CD4-positive, alpha-beta T cell treated with Interleukin-6 at 100 ng/mL for 8 hours (primary cell): Measurements from ENCODE around the gene NCAPD3.
"Not testable (repeated sequence)": the region's sequence is repeated elsewhere in the genome, so short reads cannot be mapped to it uniquely, and the experiment has no call there.

Experiments
- DNase-seq: peaks from one replicate; pipeline ENCODE4 v3.0.0-alpha.2; 2020; ENCODE audit warnings: mixed read lengths, low spot score

NCAPD3 gene

DNA sequence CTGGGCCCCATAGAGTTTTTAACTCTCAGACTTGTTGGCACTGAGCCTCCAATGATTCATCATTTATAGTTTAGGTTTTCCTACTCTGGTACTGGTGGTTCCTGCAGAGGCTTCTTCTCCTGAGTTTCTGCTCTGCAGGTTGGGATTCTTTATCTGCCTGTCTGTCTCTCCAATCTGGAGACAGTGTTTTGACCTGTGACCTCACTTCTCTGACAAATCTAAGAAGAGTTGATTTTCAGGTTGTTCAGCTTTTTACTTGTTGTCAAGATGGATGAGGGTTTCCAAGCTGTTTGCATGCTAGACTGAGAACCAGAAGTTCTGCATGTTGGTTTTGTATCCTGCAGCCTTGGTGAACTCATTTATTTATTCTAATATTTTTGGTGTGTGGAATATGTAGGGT lies 91.0 kb downstream of the NCAPD3 start:
- DNase-seq = no peak

DNA sequence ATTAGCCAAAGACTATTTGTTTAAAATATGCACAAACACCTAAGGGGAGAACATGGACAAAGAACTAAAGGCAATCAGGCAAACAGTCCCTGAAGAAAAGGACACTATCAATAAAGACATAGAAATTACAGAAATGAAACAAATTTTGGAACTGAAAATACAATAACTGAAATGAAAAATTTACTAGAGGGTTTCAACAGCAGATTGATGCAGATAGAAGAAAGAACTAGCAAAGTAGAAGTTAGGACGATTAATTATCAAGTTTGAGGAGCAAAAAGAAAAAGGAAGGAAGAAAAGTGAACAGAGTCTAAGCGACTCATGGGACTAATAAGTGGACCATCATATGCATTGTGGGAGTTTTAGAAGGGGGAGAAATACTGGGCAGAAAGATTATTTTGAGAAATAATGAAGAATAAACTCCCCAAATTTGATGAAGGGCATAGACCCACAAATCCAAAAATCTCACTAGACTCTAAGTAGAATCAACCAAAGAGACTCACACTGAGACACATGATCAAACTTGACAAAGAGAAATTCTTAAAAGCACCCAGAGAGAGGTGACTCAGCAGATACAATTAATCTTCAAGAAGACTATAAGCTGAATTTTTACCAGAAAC lies 92.0 kb downstream of the NCAPD3 start:
- DNase-seq = no peak

DNA sequence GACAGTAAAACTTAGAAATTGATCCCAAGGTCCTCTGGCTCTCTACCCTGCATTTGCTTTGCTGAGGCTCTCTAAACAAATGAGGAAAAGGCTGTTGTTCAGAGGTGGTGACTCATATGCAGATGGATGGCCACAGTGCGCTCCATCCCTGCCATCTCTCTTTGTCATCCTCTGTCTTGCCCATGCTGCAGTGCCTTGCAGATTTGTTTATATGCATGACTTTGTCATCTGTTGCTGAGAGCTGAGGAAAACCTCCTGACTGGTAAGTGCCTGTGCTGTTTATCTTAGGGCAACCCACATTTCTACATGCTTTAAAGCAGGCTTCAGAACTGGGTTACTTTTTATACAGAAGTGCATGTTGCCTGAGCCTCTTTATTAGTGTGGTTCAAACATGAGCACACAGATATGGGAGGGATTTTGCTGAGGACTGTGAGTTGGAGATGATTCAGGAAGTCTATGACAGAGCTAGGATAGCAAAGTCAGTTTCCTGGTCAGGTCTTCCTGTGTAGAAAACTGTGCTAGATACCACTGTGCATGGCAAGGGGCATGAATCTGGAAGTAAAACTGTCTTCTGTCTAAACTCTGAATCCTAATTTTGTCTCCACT lies 97.4 kb downstream of the NCAPD3 start:
- no peak for DNase-seq

DNA sequence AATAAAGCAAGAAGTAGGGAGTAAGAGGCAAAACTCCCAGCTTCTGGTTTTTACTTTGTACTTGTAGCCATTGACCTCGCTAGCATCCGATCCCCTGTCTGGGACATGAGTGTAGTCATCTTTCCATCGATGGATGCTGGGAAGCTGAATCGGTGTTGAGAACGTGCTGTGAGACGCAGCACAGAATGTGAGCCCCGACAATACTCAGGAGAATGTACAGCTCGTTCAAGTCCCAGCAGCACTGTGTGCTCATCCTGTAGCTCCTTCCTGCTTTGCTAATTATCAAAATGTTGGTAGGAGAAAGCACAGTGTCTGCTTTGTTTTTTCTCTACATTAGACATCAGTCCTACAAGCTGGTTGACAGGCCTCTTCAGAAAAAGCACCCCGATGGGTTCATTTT lies 98.3 kb downstream of the NCAPD3 start:
- DNase-seq = no peak

DNA sequence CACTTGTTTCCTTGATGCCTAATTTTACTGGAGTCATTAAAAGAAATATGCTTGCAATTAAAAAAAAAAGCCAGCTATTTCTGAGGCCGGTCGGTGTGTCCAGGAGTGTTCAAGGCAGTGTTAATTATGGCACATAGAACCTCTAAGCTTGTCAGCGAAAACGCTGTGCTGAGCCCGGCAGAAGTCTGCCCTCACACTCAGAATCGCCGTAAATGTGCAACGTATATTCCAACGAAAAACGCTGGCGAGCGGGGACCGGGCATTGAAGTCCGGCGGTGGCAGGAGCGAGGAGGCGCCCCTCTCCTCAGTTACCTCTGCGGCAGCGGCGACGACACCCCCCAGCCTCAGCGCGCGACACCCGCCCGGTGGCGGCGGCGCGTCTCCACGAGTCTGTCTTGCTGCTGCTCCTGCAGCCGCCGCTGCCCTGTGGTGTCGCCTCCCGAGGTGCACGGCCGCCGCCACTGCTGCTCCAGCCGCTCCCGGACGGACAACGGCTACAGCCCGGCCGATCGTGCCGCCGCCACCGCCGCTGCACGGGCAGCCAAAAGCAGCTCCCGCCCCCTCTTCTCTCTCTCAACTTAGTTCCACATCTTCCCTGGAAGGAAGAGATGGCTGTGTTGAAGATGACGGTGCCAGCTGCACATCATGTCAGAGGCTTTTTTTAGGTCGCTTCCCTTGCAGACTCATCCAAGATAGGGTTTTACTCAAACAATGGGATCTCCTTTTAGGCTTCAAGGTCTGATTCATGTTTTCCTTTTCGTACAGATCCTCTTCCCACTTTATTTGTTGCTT lies 98.9 kb downstream of the NCAPD3 start:
- DNase-seq = no peak

DNA sequence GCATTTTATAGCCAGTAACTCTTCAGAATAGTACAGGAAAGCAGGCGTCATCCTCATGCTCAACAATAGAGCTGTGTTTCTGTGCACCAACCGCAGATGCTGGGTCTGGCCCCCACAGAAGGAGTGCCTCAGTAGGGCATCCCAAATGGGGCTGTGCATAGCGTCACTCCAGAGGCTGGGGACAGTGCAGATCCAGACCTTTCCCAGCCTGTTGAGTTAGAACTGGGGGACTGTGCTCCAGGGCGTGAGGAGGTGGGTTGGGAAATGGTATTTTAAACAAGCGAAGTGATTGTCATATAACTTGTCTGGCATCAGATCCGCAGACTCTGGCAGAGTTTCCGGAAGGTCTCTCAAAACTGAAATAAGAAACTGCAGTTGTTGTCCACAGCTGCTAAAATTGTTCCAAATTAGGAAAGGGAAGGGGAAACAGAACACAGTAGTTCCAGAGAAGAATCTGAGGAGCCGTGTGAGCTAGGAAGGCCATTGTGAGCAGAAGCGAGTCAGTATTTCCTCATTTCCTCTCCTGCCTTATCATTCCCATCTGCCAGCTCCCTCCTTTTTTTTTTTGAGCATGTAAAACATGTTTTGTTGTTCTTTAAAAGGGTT lies 102.7 kb downstream of the NCAPD3 start:
- no peak for DNase-seq

DNA sequence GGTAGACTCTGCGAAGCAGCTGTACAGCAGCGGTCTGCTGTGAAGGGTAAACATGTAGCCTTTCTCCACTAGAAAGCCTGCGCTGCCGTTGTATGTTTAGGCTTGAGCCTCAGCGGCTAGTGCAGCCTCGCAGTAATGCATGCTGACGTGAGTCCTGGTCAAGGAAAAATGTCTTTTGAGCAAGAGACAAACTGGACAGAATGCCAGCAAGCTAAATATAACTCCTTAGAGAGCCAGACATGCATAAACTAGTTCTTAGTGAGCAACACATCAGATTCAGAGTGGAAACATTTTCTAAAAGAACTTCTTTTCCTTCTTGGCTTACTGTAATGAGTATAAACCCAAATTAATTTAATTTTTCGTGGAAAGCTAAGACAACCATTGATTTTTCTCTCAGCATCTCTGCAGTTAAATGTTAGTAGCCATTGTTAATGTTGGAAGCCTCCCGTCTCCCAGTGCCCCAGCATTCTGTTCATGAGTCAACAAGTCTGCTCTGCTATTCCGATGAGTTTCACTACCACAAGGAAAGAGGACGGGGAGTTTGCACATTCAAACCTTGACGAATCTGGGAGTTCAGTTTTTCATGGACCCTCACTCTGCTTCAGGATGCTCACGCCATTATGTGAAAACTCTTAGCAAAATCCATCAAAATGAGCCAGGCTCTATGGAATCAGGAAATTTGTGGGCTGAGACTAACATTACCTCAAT lies 103.5 kb downstream of the NCAPD3 start:
- no peak for DNase-seq

DNA sequence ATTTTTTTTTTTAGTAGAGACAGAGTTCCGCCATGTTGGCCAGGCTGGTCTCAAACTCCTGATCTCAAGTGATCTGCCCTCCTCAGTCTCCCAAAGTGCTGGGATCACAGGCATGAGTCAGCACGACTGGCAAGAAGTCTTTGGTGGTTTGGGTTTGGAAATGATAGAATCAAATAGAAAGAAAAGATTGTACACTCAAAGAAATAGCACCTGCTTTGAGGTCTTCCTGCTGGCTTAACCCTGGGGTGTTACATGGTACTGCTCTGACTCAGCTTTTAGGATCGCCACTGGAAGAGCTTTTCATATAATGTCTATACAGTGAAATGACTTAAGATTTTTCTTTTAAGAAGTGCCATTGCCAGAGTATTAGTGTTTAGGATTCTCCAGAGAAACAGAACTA lies 104.7 kb downstream of the NCAPD3 start:
- DNase-seq = no peak

DNA sequence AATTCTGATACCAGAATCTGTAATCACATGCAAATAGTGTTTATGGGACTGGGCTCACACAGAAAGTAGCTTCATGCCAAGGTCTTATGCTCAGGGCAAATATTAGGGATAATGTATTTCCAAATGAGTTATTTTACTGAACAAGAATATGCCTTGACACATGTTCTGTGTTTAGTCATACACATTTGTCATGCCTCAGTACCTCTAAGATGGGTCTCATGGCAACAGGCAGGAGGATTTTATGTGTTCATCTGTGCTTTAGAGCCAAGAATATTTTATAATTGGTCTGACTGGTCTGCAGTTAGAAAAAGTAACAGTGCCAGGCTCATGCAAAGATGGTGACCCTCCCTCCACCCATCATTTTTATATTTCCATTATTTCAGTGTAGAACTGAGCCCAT lies 105.8 kb downstream of the NCAPD3 start:
- no peak for DNase-seq

DNA sequence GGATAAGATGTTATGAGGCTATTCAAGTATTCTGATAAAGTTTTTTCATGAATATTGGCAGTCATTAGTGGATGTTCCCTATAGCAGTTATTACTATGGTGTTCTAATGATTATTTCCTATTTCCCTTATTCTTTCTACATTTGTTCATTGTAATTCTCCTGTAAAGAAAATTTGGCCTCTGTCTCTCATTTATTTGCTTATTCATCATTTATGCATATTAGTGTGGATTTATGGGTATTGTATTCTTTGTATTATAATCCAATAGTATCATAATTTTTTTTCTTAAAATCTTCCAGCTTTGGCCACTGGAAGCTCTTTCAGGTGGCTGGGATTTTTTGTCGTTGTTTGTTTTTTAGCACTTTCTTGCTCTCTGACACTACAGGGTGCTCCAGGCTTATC lies 107.6 kb downstream of the NCAPD3 start:
- DNase-seq = no peak

DNA sequence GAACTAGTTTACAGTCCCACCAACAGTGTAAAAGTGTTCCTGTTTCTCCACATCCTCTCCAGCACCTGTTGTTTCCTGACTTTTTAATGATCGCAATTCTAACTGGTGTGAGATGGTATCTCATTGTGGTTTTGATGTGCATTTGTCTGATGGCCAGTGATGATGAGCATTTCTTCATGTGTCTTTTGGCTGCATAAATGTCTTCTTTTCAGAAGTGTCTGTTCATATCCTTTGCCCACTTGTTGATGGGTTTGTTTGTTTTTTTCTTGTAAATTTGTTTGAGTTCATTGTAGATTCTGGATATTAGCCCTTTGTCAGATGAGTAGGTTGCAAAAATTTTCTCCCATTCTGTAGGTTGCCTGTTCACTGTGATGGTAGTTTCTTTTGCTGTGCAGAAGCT lies 110.0 kb downstream of the NCAPD3 start:
- not testable (repeated sequence) for DNase-seq

DNA sequence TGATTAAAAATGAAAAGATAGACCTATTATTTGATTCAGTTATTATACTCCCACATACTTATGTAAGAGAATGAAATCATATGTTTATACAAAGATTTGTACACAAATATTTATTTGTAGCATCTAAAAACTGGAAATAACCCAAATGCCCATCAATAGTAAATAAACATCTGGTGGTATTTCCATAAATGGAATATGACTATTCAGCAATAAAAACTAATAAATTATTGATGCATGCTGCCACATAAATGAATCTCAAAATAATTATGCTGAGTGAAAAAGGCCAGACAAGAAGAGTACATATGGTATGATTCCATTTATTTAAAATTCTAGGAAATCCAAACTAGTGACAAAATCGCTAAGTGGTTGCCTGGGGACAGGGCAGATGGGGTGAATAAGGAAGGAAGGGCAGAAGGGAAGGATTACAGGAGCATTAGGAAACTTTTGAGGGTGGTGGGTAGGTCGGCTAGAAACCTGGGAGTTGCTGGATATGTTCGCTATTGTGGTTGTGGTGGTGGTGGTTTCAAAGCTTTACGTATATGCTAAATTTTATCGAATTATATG lies 113.4 kb downstream of the NCAPD3 start:
- no peak for DNase-seq
